ENCODE results near the gene AKAP8. TPM values are rescaled to one million over a fixed set of nuclear protein-coding genes. Genes with fewer than 3 reads are reported as not detected.
A peak's percentile ranks its signal among the peaks of the same experiment; 100 is the strongest.
"Not testable (repeated sequence)": the region's sequence is repeated elsewhere in the genome, so short reads cannot be mapped to it uniquely, and the experiment has no call there.

Gene AKAP8
- total RNA-seq, 3 donors from 2014 or later: 83.0 to 88.8 (median 88.0) TPM

GRCh38 chr19:15354566-15355296 is 24.9 kb downstream of the AKAP8 start:
- ATAC-seq (no peak), DNase-seq (no peak)
- H3K27me3 Mint-ChIP-seq (ENCODE audit: low read depth): no peaks in the 10 kb centered on the region
- H3K36me3 Mint-ChIP-seq (ENCODE audit: insufficient read depth): peaks cover 37% of the 10 kb centered on the region
- H3K4me1 Mint-ChIP-seq (ENCODE audit: low read depth): no peaks in the 10 kb centered on the region
- H3K4me3 Mint-ChIP-seq: no peak overlapping the region
- H3K9me3 Mint-ChIP-seq: no peaks in the 10 kb centered on the region

DNA sequence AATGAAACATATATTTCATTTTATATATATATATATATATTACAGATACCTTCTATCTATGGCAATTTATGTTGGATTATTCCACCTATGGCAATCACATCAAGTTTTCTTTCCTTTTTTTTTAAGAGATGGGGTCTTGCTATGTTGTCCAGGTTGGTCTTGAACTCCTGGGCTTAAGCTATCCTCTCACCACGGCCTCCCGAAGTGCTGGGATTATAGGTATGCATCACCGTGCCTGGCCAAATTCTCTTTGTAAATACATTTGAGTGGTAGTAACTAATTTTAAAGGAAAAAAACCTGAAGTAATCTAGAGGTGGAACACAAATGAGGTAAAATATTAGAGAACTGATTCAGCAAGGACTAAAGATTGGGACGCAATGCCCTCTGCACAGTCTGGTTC is 25.7 kb downstream of the AKAP8 start:
- H3K9me3 Mint-ChIP-seq: no peaks in the 10 kb centered on the region
- H3K27me3 Mint-ChIP-seq (ENCODE audit: low read depth): no peaks in the 10 kb centered on the region
- H3K36me3 Mint-ChIP-seq (ENCODE audit: insufficient read depth): peaks cover 33% of the 10 kb centered on the region
- DNase-seq (no peak), ATAC-seq (no peak)
- no peak overlapping the region for H3K4me3 Mint-ChIP-seq
- H3K4me1 Mint-ChIP-seq (ENCODE audit: low read depth): no peaks in the 10 kb centered on the region

DNA sequence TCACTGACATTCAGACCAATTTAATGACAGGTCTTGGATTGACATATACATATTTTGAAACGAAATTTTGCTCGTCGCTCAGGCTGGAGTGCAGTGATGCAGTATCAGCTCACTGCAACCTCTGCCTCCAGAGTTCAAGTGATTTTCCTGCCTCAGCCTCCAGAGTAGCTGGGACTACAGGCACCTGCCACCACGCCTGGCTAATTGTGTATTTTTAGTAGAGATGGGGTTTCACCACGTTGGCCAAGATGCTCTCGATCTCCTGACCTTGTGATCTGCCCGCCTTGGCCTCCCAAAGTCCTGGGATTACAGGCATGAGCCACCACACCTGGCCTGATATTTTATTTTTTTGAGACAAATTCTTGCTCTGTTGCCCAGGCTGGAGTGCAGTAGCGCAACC is 27.1 kb downstream of the AKAP8 start:
- DNase-seq; H3K27me3 Mint-ChIP-seq (ENCODE audit: low read depth); H3K4me1 Mint-ChIP-seq (ENCODE audit: low read depth); H3K4me3 Mint-ChIP-seq; H3K9me3 Mint-ChIP-seq; ATAC-seq: not testable (repeated sequence)
- peaks cover 22% of the 10 kb centered on the region for H3K36me3 Mint-ChIP-seq (ENCODE audit: insufficient read depth)

GRCh38 chr19:15341328-15341727 is 38.3 kb downstream of the AKAP8 start:
- not testable (repeated sequence) for H3K4me3 Mint-ChIP-seq; H3K4me1 Mint-ChIP-seq (ENCODE audit: low read depth); DNase-seq; H3K36me3 Mint-ChIP-seq (ENCODE audit: insufficient read depth); ATAC-seq; H3K9me3 Mint-ChIP-seq; H3K27me3 Mint-ChIP-seq (ENCODE audit: low read depth)

DNA sequence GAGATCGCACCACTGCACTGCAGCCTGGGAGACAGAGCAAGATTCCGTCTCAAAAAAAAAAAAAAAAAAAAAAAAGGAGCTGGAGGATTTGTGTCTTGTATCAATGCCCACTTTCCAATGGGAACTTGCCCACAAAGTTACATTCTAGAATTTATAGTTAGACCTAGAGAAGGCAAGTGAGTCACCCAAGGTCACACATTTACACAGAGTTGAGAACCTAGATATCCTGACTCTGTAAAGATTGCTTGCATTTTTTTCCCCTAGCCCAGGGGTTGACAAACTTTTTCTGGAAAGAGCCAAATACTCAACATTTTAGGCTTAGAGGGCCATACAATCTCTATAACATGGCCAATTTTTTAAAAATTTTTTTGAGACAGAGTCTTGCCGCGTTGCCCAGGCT is 39.5 kb downstream of the AKAP8 start:
- H3K27me3 Mint-ChIP-seq (ENCODE audit: low read depth): no peaks in the 10 kb centered on the region
- no peak overlapping the region for H3K4me3 Mint-ChIP-seq
- no peaks in the 10 kb centered on the region for H3K4me1 Mint-ChIP-seq (ENCODE audit: low read depth)
- DNase-seq: no peak
- H3K36me3 Mint-ChIP-seq (ENCODE audit: insufficient read depth): peaks cover 3% of the 10 kb centered on the region
- no peak for ATAC-seq
- no peaks in the 10 kb centered on the region for H3K9me3 Mint-ChIP-seq

DNA sequence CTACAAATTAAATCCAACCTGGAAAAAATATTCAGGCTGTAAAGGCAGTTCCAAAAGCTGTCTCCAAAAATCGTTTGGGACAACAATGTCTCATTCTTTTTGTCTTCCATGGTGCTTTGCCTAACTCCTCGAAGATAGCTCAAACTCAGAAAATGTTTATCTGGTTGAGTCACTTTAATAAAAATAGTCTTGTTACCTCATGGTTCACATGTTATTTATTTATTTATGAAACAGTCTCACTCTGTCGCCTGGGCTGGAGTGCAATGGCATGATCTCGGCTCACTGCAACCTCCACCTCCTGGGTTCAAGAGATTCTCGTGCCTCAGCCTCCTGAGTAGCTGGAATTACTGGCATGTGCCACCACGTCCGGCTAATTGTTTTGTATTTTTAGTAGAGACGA is 42.4 kb downstream of the AKAP8 start:
- H3K27me3 Mint-ChIP-seq (ENCODE audit: low read depth): no peaks in the 10 kb centered on the region

DNA sequence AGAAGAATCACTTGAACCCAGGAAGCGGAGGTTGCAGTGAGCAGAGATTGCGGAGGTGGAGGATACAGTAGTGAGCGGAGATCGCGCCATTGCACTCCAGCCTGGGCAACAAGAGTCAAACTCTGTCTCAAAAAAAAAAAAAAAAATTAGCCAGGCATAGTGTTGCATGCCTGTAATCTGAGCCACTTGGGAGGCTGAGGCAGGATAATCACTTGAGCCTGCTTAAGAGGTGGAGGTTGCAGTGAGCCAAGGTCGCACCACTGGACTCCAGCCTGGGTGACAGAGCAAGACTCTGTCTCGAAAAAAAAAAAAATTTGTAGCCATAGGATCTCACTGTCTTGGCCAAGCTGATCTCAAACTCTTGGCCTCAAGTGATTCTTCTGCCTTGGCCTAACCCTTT is 43.6 kb downstream of the AKAP8 start:
- ATAC-seq; H3K27me3 Mint-ChIP-seq (ENCODE audit: low read depth); H3K4me3 Mint-ChIP-seq; H3K36me3 Mint-ChIP-seq (ENCODE audit: insufficient read depth); H3K4me1 Mint-ChIP-seq (ENCODE audit: low read depth); DNase-seq; H3K9me3 Mint-ChIP-seq: not testable (repeated sequence)

More for the DNA sequence above, 42.4 kb downstream of the AKAP8 start:
- H3K4me1 Mint-ChIP-seq (ENCODE audit: low read depth): peaks cover 6% of the 10 kb centered on the region
- H3K4me3 Mint-ChIP-seq: no peak overlapping the region
- ATAC-seq: no peak
- H3K36me3 Mint-ChIP-seq (ENCODE audit: insufficient read depth): no peaks in the 10 kb centered on the region
- DNase-seq: no peak
- no peaks in the 10 kb centered on the region for H3K9me3 Mint-ChIP-seq

- DNase-seq (peak; percentile 74), ATAC-seq (peak; percentile 56 to 64)
- H3K36me3 Mint-ChIP-seq (ENCODE audit: insufficient read depth): peaks cover 8% of the 10 kb centered on the region
- H3K4me1 Mint-ChIP-seq (ENCODE audit: low read depth): peaks cover 41% of the 10 kb centered on the region
- H3K27me3 Mint-ChIP-seq (ENCODE audit: low read depth): no peaks in the 10 kb centered on the region
- no peaks in the 10 kb centered on the region for H3K9me3 Mint-ChIP-seq
- peak within 1 kb of the TSS; percentile 93 for H3K4me3 Mint-ChIP-seq
Measured at GRCh38 chr19:15332311-15332996, 47.1 kb downstream of the AKAP8 start, which contains the start of gene BRD4. Gene BRD4 (minus strand): TSS chr19:15332539. CDS start chr19:15273099, 59,440 bp downstream.

- ATAC-seq (peak; percentile 72 to 73), DNase-seq (peak; percentile 68)
- no peaks in the 10 kb centered on the region for H3K27me3 Mint-ChIP-seq (ENCODE audit: low read depth)
- peaks cover 8% of the 10 kb centered on the region for H3K36me3 Mint-ChIP-seq (ENCODE audit: insufficient read depth)
- peaks cover 49% of the 10 kb centered on the region for H3K4me1 Mint-ChIP-seq (ENCODE audit: low read depth)
- no peaks in the 10 kb centered on the region for H3K9me3 Mint-ChIP-seq
- H3K4me3 Mint-ChIP-seq: peak overlapping the region; percentile 93
Measured at GRCh38 chr19:15331419-15332310, 47.9 kb downstream of the AKAP8 start.

DNA sequence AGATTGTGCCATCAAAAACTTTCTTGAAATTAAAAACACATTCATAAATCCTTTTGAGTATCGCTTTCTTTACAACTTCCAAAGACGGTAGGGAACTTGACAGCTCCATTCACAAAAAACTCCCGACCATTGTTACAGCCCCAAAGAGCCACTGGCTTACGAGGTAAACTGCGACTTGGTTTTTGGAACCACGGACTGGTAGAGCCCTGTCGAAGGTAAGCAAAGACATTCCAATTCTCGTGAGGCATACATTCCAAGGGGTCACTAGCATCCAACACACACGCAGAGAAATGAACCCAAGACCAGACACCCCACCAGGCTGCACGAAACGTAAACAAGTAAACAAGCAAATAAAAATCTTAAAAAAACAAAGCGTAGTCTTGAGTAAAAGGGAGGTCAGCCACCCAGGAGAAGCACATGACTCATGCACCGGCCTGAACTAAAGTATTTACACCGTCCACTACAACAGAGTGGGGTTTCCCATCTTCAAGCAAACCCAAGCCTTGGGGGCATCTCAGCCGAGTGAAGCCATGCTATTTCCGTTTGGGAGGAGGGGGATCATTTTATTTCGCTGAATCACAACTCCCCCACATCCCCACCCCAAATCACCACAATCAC is 48.7 kb downstream of the AKAP8 start:
- peak overlapping the region; percentile 93 for H3K4me3 Mint-ChIP-seq
- peaks cover 55% of the 10 kb centered on the region for H3K4me1 Mint-ChIP-seq (ENCODE audit: low read depth)
- H3K9me3 Mint-ChIP-seq: no peaks in the 10 kb centered on the region
- no peaks in the 10 kb centered on the region for H3K27me3 Mint-ChIP-seq (ENCODE audit: low read depth)
- H3K36me3 Mint-ChIP-seq (ENCODE audit: insufficient read depth): peaks cover 8% of the 10 kb centered on the region
- DNase-seq (no peak), ATAC-seq (peak; percentile 9 to 11)

- Mint-ChIP-seq H3K4me3 (no peak overlapping the region), H3K36me3 (ENCODE audit: insufficient read depth) (peaks cover 10% of the 10 kb centered on the region), H3K27me3 (ENCODE audit: low read depth) (no peaks in the 10 kb centered on the region), H3K4me1 (ENCODE audit: low read depth) (peaks cover 75% of the 10 kb centered on the region), H3K9me3 (no peaks in the 10 kb centered on the region)
- DNase-seq (no peak), ATAC-seq (no peak)
Measured at GRCh38 chr19:15328312-15328711, 51.3 kb downstream of the AKAP8 start.

DNA sequence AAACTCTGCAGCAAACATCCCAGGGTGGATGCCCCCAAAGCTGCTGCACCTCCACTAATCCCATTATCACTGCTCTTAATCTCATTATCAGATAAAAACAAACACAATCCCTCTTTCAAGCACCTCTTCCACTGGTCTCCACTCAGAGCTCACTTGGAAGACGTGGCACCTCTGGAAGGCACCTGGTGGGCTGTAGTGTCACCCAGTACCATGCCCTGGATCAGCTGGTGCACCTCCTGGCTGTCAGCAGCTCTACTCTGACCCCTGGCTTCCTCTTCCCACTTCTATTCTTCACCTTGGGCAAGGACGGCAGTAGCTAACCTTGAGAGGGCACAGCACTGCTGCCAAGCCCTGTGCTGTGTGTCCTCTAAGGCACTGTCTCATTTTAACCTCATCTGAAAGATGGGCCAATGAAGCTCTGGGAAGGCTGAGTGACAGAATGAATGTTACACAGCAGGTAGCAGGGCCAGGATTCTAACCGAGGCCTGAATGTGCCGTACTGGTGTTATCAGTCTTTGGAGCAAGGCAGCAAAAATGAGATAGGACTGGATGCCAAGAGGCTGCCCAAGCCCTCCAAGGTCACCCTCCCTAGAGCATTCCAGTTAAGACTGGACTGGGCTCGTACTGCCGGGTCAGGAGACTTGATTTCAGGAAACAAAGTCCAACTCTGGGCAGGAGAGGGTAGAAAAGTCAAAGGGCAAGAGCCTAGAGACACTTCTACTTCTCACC is 54.6 kb downstream of the AKAP8 start:
- no peaks in the 10 kb centered on the region for H3K9me3 Mint-ChIP-seq
- DNase-seq: no peak

GRCh38 chr19:15323496-15324235 is 55.9 kb downstream of the AKAP8 start:
- H3K36me3 Mint-ChIP-seq (ENCODE audit: insufficient read depth): peaks cover 10% of the 10 kb centered on the region
- peaks cover 88% of the 10 kb centered on the region for H3K4me1 Mint-ChIP-seq (ENCODE audit: low read depth)
- no peaks in the 10 kb centered on the region for H3K27me3 Mint-ChIP-seq (ENCODE audit: low read depth)
- ATAC-seq: peak; percentile 69 to 78
- no peak for DNase-seq
- peak overlapping the region; percentile 22 for H3K4me3 Mint-ChIP-seq
- H3K9me3 Mint-ChIP-seq: no peaks in the 10 kb centered on the region

More for the DNA sequence above, 54.6 kb downstream of the AKAP8 start:
- Mint-ChIP-seq H3K36me3 (ENCODE audit: insufficient read depth) (peaks cover 14% of the 10 kb centered on the region), H3K27me3 (ENCODE audit: low read depth) (no peaks in the 10 kb centered on the region), H3K4me1 (ENCODE audit: low read depth) (peaks cover 89% of the 10 kb centered on the region), H3K4me3 (peak overlapping the region; percentile 47)
- ATAC-seq: peak; percentile 24 to 41

All from activated T-cell treated with anti-CD3 and anti-CD28 coated beads, Interleukin-2, amount 50 U/mL, for 4 hours (primary cell).